Suppressor macrophage (primary cell): ENCODE measurements around the gene WRAP73.

Experiments
- DNase-seq, 4 experiments: peaks; one replicate each; pipeline ENCODE4 v3.0.0-alpha.2; 2020 to 2022

Gene WRAP73

GRCh38 chr1:3646596-3646995, 3.3 kb downstream of the WRAP73 start:
- DNase-seq, result no peak

GRCh38 chr1:3645666-3646355, 4.1 kb downstream of the WRAP73 start:
- DNase-seq, result no peak

GRCh38 chr1:3645247-3645646, 4.7 kb downstream of the WRAP73 start:
- no peak for DNase-seq

- no peak for DNase-seq
Measured at GRCh38 chr1:3644273-3644672, 5.6 kb downstream of the WRAP73 start.

- DNase-seq, result no peak
Measured at GRCh38 chr1:3642919-3643675, 6.8 kb downstream of the WRAP73 start.

GRCh38 chr1:3641816-3642215, 8.1 kb downstream of the WRAP73 start:
- no peak for DNase-seq

- no peak for DNase-seq
Measured at GRCh38 chr1:3641046-3641760, 8.7 kb downstream of the WRAP73 start.

- DNase-seq, result no peak
Measured at GRCh38 chr1:3640121-3640837, 9.6 kb downstream of the WRAP73 start.

GRCh38 chr1:3639397-3639911, 10.4 kb downstream of the WRAP73 start:
- no peak for DNase-seq

GRCh38 chr1:3638676-3639075, 11.2 kb downstream of the WRAP73 start:
- no peak for DNase-seq

GRCh38 chr1:3638027-3638426, 11.9 kb downstream of the WRAP73 start:
- DNase-seq, result no peak

GRCh38 chr1:3636531-3636930, 13.4 kb downstream of the WRAP73 start:
- DNase-seq, result no peak

GRCh38 chr1:3636080-3636479, 13.8 kb downstream of the WRAP73 start:
- no peak for DNase-seq

- DNase-seq, result no peak
Measured at GRCh38 chr1:3634059-3634800, 15.7 kb downstream of the WRAP73 start.

GRCh38 chr1:3633344-3634058, 16.4 kb downstream of the WRAP73 start:
- DNase-seq, result no peak

GRCh38 chr1:3632716-3633343, 17.1 kb downstream of the WRAP73 start:
- DNase-seq, result no peak

GRCh38 chr1:3632298-3632697, 17.6 kb downstream of the WRAP73 start:
- DNase-seq, result no peak

- DNase-seq, result no peak
Measured at GRCh38 chr1:3631320-3632260, 18.3 kb downstream of the WRAP73 start.

GRCh38 chr1:3630914-3631313, 19.0 kb downstream of the WRAP73 start:
- no peak for DNase-seq
